Measurements from ENCODE around the gene MPRIP.

- TF ChIP-seq CTCF (IDR thresholded peaks at IDR 0.05) (no peak), MXD4 (CRISPR knock-in tag; IDR thresholded peaks at IDR 0.05; ENCODE audit: borderline replicate concordance) (no peak), NR3C1 (CRISPR knock-in tag; conservative IDR thresholded peaks at IDR 0.05; ENCODE audit: low read depth) (no peak), USF2 (CRISPR knock-in tag; IDR thresholded peaks at IDR 0.05) (no peak), KAT7 (CRISPR knock-in tag; IDR thresholded peaks at IDR 0.05; ENCODE audit: borderline replicate concordance) (no peak), ATF2 (CRISPR knock-in tag; IDR thresholded peaks at IDR 0.05; ENCODE audit: borderline replicate concordance, low read depth) (no peak)
These were observed 8.8 kb upstream of the MPRIP start for GRCh38 chr17:17033466-17033865.
